Nephron progenitor cell (in vitro differentiated cells): ENCODE data around the gene CCL25.
A peak's percentile ranks its signal among the peaks of the same experiment; 100 is the strongest.

Source experiments
- DNase-seq: peaks from one replicate; pipeline ENCODE4 v3.0.0; 2021
- H3K27ac Mint-ChIP-seq: 2 replicates; pipeline ENCODE4 v1.8.0; 2021; ENCODE audit warnings: mild to moderate bottlenecking, moderate library complexity, mixed read lengths
- H3K27me3 Mint-ChIP-seq: 2 replicates; pipeline ENCODE4 v1.8.0; 2021; ENCODE audit warnings: mild to moderate bottlenecking, low read depth, mixed read lengths; ENCODE audit not compliant: poor library complexity
- H3K36me3 Mint-ChIP-seq: 2 replicates; pipeline ENCODE4 v1.8.0; 2021; ENCODE audit warnings: low read depth, mixed read lengths
- H3K4me1 Mint-ChIP-seq: 2 replicates; pipeline ENCODE4 v1.8.0; 2021; ENCODE audit warnings: mixed read lengths
- H3K4me3 Mint-ChIP-seq: 2 replicates; pipeline ENCODE4 v1.8.0; 2021; ENCODE audit warnings: mild to moderate bottlenecking, moderate library complexity, mixed read lengths
- H3K9me3 Mint-ChIP-seq: 2 replicates; pipeline ENCODE4 v1.8.0; 2021; ENCODE audit warnings: mild to moderate bottlenecking, moderate library complexity, mixed read lengths
- TF ChIP-seq, protein P1 (sequence below): fragments of 200-600 bp; sonication (generic); IDR thresholded peaks from 2 replicates; pipeline ENCODE4 v1.5.0; 2021; ENCODE audit warnings: antibody characterized with exemption

CCL25 gene

GRCh38 chr19:8050274-8051096, 2.1 kb upstream of the CCL25 start:
- H3K36me3 Mint-ChIP-seq: no peaks in the 10 kb centered on the region
- peak overlapping the region; percentile 49 for H3K4me3 Mint-ChIP-seq
- H3K27me3 Mint-ChIP-seq: peaks cover 55% of the 10 kb centered on the region
- DNase-seq: peak; percentile 99
- TF ChIP-seq, protein P1, sequence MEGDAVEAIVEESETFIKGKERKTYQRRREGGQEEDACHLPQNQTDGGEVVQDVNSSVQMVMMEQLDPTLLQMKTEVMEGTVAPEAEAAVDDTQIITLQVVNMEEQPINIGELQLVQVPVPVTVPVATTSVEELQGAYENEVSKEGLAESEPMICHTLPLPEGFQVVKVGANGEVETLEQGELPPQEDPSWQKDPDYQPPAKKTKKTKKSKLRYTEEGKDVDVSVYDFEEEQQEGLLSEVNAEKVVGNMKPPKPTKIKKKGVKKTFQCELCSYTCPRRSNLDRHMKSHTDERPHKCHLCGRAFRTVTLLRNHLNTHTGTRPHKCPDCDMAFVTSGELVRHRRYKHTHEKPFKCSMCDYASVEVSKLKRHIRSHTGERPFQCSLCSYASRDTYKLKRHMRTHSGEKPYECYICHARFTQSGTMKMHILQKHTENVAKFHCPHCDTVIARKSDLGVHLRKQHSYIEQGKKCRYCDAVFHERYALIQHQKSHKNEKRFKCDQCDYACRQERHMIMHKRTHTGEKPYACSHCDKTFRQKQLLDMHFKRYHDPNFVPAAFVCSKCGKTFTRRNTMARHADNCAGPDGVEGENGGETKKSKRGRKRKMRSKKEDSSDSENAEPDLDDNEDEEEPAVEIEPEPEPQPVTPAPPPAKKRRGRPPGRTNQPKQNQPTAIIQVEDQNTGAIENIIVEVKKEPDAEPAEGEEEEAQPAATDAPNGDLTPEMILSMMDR: no peak
- H3K9me3 Mint-ChIP-seq: no peaks in the 10 kb centered on the region
- no peak overlapping the region for H3K27ac Mint-ChIP-seq
- peaks cover 5% of the 10 kb centered on the region for H3K4me1 Mint-ChIP-seq

DNA sequence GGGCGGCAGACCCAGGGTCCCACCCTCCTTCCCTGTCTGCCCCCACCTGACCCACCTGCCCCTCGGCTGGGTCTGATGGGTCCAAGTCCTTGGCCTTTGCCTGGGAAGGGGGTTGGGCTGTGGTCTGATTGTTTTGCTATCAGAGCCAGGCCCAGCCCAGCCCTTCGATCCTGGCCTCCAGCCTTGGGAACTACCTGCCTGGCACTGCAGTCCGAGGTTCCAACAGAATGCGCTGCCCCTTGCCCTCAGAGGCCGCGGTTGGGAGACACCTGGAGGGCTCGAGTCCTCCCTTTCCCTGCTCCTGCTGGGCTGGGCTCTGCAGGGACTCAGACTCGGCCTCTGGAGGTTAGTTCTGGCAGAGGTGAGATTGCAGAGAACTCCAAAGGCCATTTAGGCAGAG, 1.6 kb downstream of the CCL25 start:
- Mint-ChIP-seq H3K36me3 (no peaks in the 10 kb centered on the region), H3K4me3 (no peak overlapping the region), H3K9me3 (no peaks in the 10 kb centered on the region), H3K27me3 (peaks cover 25% of the 10 kb centered on the region), H3K27ac (no peak overlapping the region), H3K4me1 (peaks cover 5% of the 10 kb centered on the region)
- TF ChIP-seq, protein P1: no peak
- DNase-seq: no peak

DNA sequence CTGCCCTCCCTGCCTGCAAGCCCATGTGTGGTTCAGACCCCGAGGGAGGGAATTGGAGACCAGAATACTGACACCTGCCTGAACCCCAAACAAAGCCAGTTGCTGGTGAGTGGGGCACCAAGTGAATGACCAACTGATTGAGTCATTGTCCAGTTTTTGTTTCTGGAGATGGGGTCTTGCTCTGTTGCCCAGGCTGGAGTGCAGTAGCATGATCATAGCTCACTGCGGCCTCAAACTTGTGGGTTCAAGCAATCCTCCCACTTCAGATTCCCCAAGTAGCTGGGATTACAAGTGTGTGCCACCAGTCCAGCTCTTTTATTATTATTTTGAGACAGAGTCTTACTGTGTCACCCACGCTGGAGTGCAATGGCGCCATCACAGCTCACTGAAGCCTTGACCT, 4.0 kb downstream of the CCL25 start:
- no peak overlapping the region for H3K4me3 Mint-ChIP-seq
- peaks cover 5% of the 10 kb centered on the region for H3K4me1 Mint-ChIP-seq
- TF ChIP-seq, protein P1: no peak
- no peak overlapping the region for H3K27ac Mint-ChIP-seq
- DNase-seq: no peak
- peaks cover 16% of the 10 kb centered on the region for H3K27me3 Mint-ChIP-seq
- H3K9me3 Mint-ChIP-seq: no peaks in the 10 kb centered on the region
- H3K36me3 Mint-ChIP-seq: peaks cover 3% of the 10 kb centered on the region

GRCh38 chr19:8057545-8058270, 5.1 kb downstream of the CCL25 start:
- Mint-ChIP-seq H3K36me3 (peaks cover 3% of the 10 kb centered on the region), H3K27ac (no peak overlapping the region), H3K27me3 (peaks cover 9% of the 10 kb centered on the region), H3K9me3 (no peaks in the 10 kb centered on the region), H3K4me1 (peaks cover 5% of the 10 kb centered on the region), H3K4me3 (no peak overlapping the region)
- TF ChIP-seq, protein P1: no peak
- DNase-seq: no peak

- Mint-ChIP-seq H3K36me3 (peaks cover 18% of the 10 kb centered on the region), H3K27ac (no peak overlapping the region)
These were observed 12.6 kb downstream of the CCL25 start for GRCh38 chr19:8064911-8065874.

More at GRCh38 chr19:8064911-8065874, 12.6 kb downstream of the CCL25 start:
- no peak for DNase-seq
- TF ChIP-seq, protein P1: no peak
- H3K27me3 Mint-ChIP-seq: no peaks in the 10 kb centered on the region
- H3K4me3 Mint-ChIP-seq: no peak overlapping the region
- H3K9me3 Mint-ChIP-seq: peaks cover 15% of the 10 kb centered on the region
- no peaks in the 10 kb centered on the region for H3K4me1 Mint-ChIP-seq
